NCI-H2227 (cell line): ENCODE data around the gene LCN2.

Experiments
- DNase-seq: peaks from one replicate; lab custom pipeline; 2025; ENCODE audit not compliant: unreplicated experiment; lab: John Stamatoyannopoulos, UW

Gene LCN2

GRCh38 chr9:128146591-128147120, 2.6 kb upstream of the LCN2 start:
- DNase-seq = no peak

GRCh38 chr9:128148509-128149000, 698 bp upstream of the LCN2 start:
- no peak for DNase-seq

GRCh38 chr9:128149951-128150593, 819 bp downstream of the LCN2 start:
- DNase-seq = no peak

GRCh38 chr9:128150594-128151308, 1.5 kb downstream of the LCN2 start:
- DNase-seq = no peak

- no peak for DNase-seq
Observed at GRCh38 chr9:128151309-128152132, 2.3 kb downstream of the LCN2 start.

GRCh38 chr9:128152133-128153059, 3.1 kb downstream of the LCN2 start:
- no peak for DNase-seq

- no peak for DNase-seq
Observed at GRCh38 chr9:128153060-128153946, 4.0 kb downstream of the LCN2 start.

GRCh38 chr9:128153947-128154695, 4.9 kb downstream of the LCN2 start:
- no peak for DNase-seq

GRCh38 chr9:128155736-128156500, 6.7 kb downstream of the LCN2 start:
- no peak for DNase-seq

- DNase-seq = peak; percentile 64
Observed at GRCh38 chr9:128159522-128159783, 10.2 kb downstream of the LCN2 start.

GRCh38 chr9:128159784-128160602, 10.7 kb downstream of the LCN2 start, which contains the start of gene BBLN:
Gene BBLN (plus strand): TSS chr9:128160265. CDS start chr9:128160408, 143 bp downstream.
- peak; percentile 94 for DNase-seq

- DNase-seq = peak; percentile 27
Observed at GRCh38 chr9:128160603-128160987, 11.3 kb downstream of the LCN2 start.

- no peak for DNase-seq
Observed at GRCh38 chr9:128161215-128161902, 12.1 kb downstream of the LCN2 start.

- DNase-seq = no peak
Observed at GRCh38 chr9:128162215-128163026, 13.2 kb downstream of the LCN2 start.

- no peak for DNase-seq
Observed at GRCh38 chr9:128163027-128163515, 13.8 kb downstream of the LCN2 start.
